ENCODE data around the gene MBD5.
A peak's percentile ranks its signal among the peaks of the same experiment; 100 is the strongest.
"Not testable (repeated sequence)": the region's sequence is repeated elsewhere in the genome, so short reads cannot be mapped to it uniquely, and the experiment has no call there.

Gene MBD5

DNA sequence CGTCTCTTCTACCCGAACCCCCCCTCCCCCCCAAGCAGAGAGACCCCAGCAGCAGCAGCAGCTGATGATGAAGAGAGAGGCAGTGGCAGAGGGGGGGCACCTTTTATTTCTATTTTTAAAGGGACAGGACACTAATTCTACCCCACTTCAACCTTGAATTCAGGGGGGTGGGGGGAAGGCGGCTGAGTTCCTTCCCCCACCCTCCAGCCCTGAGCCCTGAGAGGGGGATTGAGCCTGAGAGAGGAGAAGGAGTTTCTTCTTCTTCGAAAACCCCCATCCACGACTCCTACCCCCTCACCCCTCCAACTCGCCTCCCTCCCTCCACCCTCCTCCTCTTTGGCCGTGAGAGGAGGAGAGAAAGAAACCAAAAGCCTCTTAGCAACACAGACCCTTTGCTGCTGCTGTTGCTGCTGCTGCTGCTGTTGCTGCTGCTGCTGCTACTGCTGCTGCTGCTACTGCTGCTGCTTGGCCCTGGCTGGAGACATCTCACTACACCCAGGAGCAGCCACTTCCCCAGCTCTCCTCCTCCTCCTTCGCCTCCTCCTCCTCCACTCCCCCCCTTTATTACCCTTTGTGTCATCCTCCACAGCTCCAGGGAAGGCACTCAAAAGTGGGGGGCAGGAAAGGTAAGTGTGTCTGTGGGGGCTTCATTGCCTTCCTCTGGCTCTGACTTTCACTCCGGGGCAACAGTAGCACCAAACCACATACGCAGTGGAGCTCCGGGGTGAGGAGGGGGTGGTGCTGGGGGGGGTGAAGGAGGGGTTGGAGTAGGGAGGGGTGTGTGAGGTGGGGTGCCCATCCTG lies at the start of gene MBD5:
MBD5 (plus strand) TSS at position 33 of the 803 bp plus-strand sequence.
- DNase-seq = no peak

DNA sequence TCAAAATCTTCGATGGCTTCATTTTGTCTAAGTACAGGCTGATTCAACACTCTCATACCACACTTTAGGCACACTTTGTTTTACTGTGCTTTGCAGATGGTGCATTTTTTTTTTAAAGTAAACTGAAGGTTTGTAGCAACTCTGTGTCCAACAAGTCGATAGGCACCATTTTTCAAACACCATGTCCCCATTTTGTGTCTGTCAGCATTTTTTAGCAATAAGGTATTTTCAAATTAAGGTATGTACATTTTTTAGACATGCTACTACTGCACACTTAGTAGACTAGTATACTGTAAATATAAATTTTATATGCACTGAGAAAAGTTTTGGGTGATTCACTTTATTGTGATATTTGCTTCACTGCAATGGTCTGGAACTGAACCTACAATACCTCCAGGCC lies 44.8 kb upstream of the MBD5 start:
- DNase-seq = no peak

DNA sequence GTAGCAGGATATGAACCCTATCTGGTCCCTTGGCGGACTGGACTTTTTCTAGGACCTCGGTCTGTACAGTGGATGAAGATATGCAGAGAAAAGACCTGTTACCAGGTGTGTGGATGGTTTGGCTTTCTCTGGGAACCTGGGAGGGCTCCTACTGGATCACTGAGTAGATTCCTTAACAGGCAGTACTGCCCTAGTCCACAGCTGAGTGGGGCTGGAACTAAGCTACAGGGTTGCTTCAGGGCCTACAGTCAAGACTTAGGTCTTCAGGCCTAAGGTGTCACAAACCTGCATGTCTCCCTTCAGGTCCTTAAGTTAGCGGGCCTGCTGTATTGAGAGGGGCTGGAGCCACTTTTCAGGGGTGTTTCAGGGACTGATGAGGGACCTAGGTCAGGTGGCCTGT lies 43.2 kb upstream of the MBD5 start:
- DNase-seq = no peak

DNA sequence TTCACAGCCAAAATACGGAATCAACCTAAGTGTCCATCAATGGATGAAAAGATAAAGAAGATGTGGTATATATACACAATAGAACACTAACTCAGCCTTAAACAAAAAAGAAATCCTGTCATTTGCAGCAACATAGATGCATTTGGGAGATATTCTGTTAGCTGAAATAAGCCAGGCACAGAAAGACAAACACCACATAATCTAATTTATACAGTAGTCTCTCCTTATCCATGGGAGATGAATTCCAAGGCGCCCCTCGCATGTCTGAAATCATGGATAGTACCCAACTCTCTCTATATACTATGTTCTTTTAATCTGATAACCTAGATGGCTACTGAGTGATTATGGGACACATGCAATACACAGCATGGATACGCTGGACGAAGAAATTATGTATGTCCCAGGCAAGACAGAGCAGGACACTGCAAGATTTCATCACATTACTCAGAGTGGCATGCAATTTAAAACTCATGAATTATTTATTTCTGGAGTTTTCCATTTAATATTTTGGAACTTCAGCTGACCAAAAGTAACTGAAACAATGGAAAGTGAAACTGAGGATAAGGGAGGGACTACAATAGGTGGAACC lies 39.9 kb upstream of the MBD5 start:
- DNase-seq = no peak

DNA sequence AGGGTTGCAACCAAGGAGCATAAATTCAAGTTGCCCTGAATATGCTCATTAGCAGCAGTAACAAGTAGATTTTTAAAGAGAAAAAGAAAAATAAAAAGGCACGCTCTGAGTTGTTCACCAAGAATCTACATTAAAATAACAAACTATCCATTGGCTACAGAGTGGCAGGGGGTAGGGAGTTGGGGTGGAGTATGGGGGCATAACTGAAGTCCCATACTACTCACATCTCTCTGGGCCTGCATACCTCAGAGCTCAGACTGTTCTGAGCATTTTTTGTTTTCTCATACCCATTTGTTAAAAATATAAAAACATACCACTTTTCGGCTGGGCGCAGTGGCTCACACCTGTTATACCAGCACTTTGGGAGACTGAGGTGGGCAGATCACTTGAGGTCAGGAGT lies 31.8 kb upstream of the MBD5 start:
- no peak for DNase-seq

DNA sequence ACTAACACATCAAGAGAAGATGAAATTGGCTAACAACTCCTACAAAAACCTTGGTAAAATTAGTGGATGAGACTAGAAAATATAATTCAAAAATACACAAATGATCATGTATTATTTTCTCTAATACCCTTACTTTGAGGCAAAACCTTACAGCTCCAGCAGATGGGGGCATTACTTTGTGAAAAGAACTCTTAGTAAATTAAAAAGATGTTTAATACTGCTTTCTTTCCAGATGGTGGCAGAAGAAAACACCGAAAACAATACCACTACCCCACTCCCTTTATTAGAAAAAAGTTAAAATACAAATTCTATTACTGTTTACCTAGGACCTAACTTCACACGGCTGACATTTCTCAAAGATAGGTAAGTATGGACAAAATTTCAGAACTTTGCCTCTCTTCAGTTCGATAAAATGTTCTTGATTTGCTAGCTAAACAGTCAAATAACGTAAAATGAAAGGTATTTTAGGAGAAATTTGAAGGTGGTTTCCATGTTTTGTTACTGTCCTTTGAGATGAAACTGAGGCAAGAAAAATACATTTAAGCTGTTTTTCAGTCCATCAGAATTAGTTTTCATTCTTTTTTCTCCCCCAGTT lies 31.0 kb upstream of the MBD5 start:
- no peak for DNase-seq

DNA sequence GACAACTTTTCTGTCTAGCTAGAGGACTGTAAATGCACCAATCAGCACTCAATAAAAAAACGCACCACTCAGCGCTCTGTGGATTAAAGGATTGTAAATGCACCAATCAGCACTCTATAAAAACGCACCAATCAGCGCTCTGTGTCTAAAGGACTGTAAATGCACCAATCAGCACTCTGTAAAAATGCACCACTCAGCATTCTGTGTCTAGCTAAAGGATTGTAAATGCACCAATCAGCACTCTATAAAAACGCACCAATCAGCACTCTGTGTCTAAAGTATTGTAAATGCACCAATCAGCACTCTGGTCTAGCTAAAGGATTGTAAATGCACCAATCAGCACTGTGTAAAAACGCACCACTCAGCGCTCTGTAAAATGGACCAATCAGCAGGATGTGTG lies 25.9 kb upstream of the MBD5 start:
- DNase-seq = not testable (repeated sequence)

GRCh38 chr2:147996828-147997227 lies 24.1 kb upstream of the MBD5 start:
- DNase-seq = no peak

DNA sequence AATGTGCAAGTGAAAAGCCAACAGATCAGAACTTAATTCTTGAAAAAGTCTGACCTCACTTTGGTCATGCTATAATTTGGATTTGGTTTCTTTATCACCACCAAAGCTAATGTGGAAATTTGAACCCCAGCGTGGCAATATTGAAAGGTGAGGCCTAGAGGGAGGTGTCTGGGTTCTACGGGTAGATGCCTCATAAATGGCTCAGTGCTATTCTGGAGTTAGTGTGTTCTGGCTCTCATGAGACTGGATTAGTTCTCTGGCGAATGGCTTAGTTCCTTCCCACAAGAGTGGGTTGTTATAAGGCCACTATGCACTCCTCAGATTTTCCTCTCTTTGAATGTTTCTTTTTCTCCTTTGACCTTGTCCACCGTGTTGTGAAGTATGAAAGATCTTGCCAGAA lies 22.7 kb upstream of the MBD5 start:
- DNase-seq = no peak

- DNase-seq = no peak
These were observed 21.8 kb upstream of the MBD5 start for GRCh38 chr2:147999126-147999525.

DNA sequence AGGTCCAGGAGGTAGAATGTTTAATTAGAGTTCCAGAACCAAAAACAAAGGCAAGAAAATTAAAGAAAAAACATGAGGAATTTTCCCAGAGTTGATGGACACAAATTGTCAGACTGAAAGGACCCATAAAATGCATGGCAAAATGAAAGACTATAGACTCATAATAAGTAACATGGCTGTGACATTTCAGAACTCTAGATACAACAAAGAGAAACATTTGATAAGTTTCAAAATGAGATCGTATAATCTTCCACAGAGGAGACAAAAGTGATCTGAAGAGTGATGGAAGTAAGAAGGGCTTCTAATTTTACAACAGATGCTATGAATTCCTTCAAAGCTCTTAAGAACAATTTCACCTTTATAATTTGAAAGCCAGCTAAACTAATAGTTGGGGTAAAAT lies 20.8 kb upstream of the MBD5 start:
- no peak for DNase-seq

GRCh38 chr2:148002420-148002819 lies 18.5 kb upstream of the MBD5 start:
- not testable (repeated sequence) for DNase-seq

GRCh38 chr2:148006249-148007007 lies 14.5 kb upstream of the MBD5 start:
- no peak for DNase-seq

DNA sequence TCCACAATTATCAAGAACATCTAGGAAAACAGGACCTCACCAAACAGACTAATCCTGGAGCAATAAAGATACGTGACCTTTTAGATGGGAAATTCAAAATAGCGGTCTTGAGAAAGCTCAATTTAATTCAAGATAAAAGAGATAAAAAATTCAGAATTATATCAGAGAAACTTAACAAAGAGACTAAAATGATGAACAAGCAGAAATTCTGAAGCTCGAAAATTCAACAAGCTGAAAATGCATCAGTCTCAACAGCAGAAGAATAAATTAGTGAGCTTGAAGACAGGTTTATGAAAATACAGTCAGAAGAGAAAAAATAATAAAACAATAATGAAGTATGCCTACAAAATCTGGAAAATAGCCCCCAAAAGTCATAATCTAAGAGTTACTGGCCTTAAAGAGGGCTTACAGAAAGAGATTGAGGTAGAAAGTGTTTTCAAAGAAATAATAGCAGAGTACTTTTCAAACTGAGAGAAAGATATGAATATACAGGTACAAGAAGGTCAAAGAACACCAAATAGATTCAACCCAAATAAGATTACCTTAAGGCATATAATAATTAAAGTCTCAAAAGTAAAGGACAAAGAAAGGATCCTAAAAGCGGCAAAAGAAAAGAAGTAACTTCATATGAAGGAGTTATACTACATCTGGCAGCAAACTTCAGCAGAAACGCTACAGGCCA lies 13.5 kb upstream of the MBD5 start:
- DNase-seq = no peak

GRCh38 chr2:148008411-148008810 lies 12.5 kb upstream of the MBD5 start:
- DNase-seq = not testable (repeated sequence)

DNA sequence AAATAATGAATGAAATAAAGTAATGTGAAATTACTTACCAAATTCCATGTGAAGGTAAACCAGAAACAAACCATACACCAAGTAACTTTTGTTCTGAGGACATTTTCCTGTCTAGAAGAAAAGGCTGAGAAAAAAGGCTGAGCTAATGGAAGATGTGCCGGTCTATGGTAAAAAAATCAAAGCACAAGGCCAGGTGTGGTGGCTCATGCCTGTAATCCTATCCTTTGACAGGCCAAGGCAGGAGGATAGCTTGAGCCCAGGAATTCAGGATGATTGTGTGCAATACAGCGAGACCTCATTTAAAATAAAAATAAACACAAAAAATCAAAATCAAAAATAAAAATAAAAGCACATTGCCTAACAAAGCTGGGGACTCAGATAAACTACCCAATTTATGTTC lies 7.0 kb upstream of the MBD5 start:
- no peak for DNase-seq

DNA sequence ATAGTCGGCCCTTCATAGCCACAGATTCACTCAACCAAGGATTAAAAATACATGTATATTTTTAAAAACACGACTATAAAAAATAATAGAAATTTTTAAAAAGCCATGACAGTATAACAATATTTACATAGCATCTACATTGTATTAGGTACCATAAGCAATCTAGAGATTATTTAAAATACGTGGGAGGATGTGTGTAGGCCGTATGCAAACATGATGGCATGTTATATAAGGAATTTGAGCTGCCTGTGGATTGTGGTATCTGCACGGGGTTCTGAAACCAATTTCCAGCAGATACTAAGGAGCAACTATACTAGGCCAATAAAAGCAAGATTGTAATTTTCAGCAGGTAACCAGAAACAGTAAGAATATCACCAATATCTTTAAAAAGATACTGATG lies 6.3 kb upstream of the MBD5 start:
- no peak for DNase-seq

DNA sequence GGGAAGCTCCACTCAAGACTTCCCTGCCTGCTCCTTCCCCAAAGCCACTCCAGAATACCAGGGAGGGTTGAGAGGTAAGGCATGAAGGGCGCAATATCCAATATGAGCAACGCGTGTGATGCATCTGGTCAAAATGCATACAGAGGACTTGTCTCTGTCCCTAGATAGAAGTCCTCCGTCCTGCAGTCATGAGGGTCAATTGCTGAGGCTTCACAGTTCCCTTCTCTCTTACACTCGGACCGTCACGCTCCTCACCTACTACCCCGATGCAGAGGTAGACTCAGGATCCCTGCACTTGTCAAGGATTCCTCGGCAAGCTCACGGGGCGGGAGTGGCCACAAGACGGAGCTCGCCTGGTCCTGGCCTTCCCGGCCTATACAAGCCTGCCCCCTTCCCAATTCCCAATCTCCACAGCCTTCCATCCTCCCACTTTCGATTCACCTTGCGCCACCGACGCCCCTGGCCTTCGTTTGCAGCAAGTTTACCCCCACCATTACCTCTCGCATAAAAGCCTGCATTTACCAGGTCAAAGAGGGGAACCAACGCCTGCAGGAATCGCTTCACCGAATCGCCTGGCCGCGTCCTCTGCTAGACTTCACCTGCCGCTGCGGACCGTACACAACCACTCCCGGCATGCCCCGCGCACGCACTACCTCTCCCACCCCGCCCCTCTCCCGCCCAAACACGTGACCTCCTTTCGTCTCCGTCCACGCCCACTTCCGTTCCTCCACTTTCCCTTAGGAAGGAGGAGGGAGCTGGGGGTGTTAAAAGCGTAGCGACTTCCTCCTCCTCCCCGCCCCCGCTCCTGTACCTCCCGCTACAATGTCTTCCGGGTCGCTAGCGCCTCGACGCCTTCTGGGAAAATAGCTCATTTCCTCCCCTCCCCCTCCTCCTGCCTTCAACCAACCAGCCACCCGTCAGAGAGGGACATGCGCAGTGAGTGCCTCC lies 506 bp upstream of the MBD5 start, which contains the start of gene ORC4:
ORC4 (minus strand) TSS at position 627 of the 948 bp plus-strand sequence. CDS start 44,779 bp downstream, outside the sequence.
- DNase-seq = peak; percentile 96

GRCh38 chr2:148021886-148022285 lies 995 bp downstream of the MBD5 start:
- no peak for DNase-seq

DNA sequence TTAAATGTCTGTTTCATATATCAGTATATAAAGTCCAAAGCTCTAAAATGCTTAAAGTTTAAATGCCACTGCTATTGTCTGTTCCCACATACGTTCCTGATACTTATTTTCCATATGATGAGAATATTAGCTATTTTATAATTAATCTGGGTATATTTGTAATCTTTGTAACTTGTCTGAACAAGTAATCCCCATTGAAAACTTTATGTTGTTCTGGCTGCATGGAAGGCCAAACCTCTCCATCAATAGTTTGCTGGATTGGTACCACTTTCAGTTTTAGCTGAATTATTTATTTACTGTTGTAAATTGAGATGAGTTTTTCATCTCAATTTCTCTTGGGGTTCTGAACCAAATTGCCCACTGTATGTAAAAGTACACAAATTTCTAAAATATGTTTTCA lies 1.5 kb downstream of the MBD5 start:
- no peak for DNase-seq

GRCh38 chr2:148022882-148023281 lies 2.0 kb downstream of the MBD5 start:
- no peak for DNase-seq

GRCh38 chr2:148023861-148024260 lies 3.0 kb downstream of the MBD5 start:
- no peak for DNase-seq

All from NCI-H1436 treated with DMSO at 0.1 percent for 48 hours (cell line).